ENCODE results near the gene CDC40.

DNA sequence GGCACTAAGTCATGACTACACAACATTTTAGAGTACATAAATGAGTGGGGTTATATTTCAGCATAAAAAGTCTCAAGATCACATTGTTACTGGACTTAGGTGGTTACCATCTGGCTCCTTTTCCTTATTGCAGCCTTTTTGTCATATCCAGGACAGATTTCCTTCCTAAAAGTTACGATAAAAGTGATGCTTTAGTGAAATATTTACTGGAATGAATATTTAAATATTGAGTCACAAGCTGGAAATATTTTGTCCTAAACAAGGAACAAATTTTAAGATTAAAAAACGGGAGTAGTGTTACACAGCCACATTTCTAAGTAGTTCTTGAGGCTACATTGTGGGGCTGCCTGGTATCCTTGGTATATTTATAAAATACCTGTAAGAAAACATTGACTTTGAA, 52.2 kb downstream of the CDC40 start:
- TF ChIP-seq, protein P1, sequence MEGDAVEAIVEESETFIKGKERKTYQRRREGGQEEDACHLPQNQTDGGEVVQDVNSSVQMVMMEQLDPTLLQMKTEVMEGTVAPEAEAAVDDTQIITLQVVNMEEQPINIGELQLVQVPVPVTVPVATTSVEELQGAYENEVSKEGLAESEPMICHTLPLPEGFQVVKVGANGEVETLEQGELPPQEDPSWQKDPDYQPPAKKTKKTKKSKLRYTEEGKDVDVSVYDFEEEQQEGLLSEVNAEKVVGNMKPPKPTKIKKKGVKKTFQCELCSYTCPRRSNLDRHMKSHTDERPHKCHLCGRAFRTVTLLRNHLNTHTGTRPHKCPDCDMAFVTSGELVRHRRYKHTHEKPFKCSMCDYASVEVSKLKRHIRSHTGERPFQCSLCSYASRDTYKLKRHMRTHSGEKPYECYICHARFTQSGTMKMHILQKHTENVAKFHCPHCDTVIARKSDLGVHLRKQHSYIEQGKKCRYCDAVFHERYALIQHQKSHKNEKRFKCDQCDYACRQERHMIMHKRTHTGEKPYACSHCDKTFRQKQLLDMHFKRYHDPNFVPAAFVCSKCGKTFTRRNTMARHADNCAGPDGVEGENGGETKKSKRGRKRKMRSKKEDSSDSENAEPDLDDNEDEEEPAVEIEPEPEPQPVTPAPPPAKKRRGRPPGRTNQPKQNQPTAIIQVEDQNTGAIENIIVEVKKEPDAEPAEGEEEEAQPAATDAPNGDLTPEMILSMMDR (IDR thresholded peaks at IDR 0.05), result no peak
- TF ChIP-seq POLR2A (IDR thresholded peaks at IDR 0.05), result no peak
- no peak for TF ChIP-seq POLR2AphosphoS5 (IDR thresholded peaks at IDR 0.05)
